GM19035 (cell line): ENCODE results near the gene TNIK.

Experiments used
- ATAC-seq: cut with Tn5 transposase; IDR thresholded peaks from one replicate; pipeline ENCODE4 v1.9.1; 2021; ENCODE audit not compliant: unreplicated experiment

The TNIK gene

DNA sequence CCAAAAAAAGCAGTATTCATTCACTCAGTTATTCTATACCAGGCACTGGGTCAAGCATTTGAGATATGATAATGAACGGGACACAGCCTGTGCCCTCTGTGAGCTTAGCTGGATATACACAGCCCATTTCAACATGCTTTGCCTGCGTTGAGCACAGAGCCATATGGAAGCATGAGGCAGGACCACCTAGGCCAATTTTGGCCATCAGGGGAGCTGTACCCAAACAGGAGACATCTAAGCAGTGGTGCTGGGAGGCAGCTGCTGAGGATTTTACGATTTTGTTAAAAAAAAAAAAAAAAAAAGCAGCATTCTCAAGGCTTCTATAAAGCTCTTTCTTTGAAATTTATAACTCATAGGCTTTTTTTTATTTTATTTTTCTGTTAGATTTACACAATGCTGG is 346.5 kb downstream of the TNIK start:
- no peak for ATAC-seq

DNA sequence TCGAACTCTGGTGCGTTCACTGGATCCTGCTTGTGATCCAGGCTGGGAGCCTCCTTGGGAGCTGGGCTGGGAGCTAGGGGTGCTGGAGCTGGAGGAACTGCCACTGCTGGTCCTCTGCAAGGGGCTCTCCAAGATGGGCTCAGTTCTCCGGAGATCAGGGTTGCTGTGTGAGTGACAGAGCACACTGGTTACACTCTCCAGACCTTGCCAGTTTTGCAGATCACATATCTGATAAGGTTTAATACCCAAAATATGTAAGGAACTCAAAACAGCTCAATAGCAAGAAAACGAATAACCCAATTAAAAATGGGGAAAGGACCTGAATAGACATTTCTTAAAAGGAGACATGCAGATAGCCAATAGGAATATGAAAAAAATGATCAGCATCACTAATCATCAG is 349.5 kb downstream of the TNIK start:
- ATAC-seq, result no peak

DNA sequence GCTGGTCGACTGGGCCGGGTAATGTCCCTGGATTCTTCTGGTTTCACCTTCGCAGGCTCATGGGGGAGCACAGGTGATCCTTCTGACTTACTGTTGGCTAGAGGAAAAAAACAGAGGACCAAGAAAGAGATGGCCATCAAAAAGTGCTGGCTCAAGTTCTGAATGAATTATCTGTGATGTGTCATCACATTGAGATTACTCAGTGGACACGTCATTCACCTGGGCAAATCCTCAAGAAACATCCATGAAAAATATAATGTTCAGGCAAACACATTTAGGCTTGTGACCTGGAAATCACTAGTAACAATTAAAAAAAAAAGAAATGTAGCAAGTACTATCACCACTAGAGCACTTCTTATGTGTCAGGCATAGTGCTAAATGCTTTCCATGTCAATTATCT is 352.1 kb downstream of the TNIK start:
- ATAC-seq, result no peak

DNA sequence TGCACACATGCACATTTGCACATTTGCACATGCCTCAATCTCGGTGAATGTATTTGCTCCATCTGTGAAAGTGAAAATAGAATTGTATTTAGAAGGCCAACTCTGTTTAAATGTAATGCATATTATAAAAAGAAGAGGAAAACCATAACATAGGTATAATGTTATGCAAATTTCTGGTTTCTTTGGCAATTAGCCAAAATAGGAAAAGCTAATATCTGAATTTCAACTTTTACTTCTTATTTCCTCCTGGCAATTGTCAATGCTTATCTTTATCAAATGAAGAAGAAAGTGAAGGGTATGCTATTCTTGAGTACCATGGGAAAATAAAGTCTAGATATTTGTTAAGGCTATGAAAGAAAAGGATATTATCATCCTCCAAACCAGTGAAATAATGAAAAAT is 357.0 kb downstream of the TNIK start:
- no peak for ATAC-seq

DNA sequence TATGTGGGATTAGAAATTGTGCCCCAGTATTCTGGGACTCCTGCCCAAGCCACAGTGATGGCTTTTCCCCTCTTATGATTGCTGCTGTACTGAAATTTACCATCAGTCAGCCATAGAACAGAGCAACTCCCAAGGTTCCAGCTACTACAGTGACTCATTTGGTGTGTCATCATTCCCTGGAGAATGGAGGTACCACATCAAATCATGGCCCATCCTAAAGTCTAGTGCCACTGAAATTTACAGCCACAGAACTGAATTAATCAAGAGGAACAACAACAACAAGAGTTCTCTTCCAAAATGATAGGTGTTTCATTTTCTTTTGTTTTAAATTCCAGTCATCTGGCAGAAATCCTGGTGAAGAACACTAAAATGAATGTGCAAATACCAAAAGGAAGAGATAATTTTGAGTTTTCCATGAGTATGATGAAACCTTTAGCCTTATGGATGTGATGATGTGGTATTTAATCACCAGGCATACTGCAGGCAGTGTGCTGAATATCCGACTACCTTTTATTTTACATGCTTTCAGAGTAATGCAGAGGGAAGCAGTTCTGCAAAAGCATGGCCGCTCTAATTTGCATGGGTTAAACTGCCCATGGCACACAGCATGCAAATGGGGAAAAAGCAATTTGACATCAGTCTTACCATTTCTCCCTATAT is 358.1 kb downstream of the TNIK start:
- no peak for ATAC-seq

DNA sequence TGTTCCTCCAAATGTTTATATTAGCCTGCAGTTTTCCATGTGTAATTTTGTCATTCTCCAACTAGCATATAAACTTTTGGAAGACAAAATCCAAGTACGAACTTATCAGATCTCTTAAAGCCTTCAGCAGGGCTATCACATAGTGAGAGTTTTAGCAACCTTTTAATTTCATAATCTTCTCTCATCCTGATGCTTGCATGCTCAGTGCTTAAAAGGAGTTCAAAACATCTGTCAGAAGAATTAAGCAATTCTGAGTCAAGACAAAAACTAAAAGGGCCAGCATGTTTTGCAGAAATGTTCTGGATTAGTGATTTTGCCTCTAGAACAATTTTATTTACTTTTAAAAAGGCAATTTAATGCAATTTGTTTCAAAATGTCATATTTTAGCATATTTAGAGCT is 360.3 kb downstream of the TNIK start:
- no peak for ATAC-seq

DNA sequence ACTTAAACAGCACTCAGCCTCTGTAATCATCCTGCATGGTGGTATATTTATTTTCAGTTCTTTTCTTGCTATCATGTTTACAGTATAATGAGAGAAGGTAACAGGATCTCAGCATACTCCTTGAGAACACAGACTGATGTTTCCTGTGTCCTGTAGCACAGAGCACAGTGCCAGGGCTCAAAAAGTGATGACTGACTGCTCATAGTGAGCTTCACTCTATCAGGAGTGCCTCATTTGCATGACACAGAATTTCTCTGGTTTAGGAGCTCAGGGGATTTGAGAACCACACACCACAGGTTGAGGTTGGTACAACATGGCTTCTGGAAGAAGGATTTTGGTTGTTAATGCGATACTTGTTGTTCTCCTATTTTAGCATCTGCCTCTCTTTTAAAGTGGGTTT is 365.1 kb downstream of the TNIK start:
- no peak for ATAC-seq

DNA sequence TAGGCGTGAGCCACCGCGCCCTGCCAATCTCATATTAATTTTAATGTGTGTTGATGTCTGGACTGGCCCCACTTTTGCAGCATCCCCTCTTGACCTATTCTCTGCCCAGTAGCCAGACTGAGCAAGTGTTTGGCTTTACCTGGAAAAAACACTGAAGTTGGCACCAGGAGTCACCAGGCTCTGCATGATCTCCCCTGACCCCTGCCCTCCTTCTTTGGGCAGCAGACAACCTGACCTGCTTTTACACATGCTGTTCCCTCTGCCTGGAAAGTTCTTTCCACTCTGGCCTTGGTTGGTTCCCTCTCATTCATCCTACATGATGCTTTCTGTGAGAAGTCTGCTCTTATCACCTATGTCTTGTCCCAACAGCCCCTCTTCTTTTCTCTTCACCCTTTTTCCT is 365.8 kb downstream of the TNIK start:
- no peak for ATAC-seq

DNA sequence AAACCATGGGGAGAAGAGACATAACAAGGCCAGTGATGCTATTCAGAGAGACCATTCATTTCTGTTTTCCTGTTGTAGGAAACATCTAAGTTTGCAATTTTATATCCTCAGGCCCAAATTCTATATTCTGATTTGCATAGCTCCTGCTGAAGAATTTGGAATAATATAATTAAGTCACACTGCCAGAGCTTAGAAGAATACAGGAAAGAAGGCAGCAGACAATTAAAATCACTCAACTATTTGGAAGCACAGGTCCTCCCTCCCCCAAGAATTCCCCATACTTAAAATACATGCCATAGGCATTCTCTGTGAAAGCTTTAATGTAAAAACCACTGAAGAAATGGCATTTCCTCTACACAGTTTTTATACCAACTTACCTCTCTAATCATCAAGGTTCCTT is 366.7 kb downstream of the TNIK start:
- no peak for ATAC-seq

DNA sequence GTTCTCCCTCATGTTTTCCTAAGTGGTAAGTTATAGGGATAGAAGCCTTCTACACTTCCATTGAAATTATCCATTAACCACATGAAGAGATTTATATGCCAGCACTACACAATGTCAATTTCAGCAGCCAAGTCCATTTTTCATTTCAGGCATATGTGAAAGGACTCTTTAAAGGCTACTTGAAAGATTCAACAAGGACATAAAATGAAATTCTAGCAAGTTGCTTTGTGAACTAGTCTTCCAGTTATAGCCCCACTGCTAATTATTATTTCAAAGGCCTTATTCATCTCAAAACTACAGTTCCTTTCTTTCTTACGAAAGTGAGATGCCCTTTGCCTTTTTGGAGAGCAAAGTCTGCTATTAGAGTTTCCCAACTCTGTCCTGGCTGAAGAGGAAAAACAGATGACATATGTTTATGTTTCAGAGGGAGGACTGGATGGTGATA is 367.7 kb downstream of the TNIK start:
- no peak for ATAC-seq

DNA sequence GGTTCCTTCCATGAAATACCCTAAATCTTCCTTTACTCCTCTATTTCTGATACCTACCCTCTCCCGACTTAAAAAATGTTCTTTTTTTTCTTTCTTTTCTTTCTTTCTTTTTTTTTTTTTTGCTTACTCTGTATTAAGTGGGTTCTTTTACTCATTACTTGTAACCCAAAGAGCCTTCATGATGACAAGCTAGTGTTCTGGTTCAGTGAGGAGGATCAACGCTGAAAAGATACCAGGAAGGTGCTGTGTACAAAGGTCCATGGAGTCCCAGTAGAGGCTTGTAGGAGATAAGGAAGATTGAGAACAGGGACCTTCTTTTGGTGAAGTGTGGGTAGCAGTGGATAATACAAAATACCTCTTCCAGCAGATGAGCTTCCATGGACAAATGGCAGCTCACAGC is 369.9 kb downstream of the TNIK start:
- ATAC-seq, result no peak

DNA sequence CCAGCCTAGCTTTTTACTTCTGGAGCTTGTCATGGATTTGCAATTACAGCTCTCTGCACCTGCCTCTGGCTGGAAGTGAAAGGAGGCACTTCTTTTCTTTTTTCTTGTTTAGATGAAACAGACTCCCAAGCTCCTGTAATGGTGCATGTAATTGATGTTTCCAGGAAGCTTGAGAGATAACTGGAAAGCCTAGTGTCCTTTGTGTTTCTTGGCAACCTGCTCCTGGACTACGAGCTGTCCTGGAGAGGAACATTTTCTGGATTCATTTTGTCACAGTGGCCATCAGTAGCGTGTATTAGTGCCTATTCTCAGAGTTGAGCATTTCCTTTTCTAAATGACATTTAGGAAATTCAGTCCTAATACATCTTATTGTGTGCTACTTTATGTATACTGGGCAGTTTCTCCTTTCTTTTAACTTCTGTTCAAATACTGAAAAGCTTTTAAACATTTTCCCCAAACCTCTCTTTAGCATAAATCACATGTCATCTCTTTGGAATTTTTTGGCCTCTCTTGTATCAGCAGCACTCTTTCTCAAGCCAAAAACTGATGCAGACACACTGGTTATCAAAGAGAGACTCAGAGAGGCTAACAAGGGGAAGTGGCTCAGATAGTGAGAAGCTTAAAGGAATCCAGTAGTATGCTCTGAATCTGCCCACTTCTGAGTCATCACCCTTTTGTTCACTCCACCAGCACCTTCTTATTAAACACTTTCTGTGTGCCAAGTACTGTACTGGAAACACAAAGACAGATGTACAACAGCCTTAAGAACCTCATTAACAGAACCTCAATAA is 371.0 kb downstream of the TNIK start:
- ATAC-seq, result no peak

DNA sequence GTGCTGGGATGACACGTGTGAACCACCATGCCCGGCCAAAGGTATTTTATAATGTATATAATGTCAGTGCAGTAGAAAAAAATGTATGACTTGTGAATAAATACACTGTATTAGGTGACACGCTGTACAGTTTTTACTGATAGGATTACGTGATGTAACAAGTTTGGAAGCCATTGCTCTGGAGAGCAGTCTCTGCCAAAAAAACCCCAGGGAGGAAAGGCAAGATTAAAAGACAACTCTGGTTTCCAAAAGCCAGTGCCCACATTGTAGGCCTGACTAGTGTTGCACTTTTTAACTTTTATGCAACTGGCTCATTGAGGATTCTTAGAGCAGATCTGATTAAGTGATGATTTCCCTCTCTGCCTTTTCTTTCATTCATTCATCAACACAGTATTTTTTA is 371.7 kb downstream of the TNIK start:
- no peak for ATAC-seq

DNA sequence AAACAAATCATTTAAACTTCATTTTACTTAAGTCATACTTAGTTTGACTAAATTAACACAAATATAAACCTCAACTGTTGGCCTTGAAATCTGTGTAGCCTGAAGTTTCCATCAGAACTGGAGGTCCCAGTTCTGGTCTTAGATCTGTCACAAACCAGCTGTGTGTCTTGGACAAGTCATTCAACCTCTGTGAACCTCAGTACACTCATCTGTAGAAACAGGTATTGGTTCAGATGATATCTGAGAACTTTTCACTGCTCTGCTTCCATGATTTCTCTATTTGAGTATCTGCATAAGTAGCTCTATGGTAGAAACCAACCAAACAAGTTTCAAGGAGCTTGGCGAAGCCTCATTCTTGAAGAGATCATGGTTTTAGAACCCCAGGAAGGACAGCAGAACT is 373.3 kb downstream of the TNIK start:
- ATAC-seq, result no peak

DNA sequence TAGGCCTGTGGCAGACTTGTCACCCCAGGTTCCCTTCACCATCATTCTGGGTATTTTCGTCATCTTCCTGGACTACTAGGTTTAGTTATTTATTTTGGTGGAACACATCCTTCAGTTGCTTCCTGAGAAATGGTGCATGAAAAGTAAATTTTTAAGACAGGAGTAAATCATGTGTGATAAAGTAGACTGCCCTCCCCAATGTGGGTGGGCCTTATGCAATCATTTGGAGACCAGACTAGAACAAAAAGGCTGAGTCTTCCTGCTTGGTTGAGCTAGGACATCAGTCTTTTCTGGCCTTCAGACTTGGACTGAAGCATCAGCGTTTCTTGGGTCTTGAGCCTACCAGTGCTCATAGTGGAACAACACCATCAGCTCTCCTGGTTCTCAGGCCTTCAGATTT is 382.9 kb downstream of the TNIK start:
- ATAC-seq, result no peak

DNA sequence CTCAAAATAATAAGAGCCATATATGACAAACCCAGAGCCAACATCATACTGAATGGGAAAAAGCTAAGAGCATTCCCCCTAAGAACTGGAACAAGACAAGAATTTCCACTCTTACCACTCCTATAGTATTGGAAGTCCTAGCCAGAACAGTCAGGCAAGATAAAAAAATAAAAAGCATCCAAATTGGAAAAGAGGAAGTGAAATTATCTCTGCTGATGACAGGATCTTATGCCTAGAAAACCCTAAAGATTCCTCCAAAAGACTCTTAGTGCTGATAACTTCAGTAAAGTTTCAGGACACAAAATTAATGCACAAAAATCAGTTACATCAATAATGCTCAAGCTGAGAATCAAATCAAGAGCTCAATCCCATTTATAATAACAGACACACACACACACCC is 387.8 kb downstream of the TNIK start:
- no peak for ATAC-seq

DNA sequence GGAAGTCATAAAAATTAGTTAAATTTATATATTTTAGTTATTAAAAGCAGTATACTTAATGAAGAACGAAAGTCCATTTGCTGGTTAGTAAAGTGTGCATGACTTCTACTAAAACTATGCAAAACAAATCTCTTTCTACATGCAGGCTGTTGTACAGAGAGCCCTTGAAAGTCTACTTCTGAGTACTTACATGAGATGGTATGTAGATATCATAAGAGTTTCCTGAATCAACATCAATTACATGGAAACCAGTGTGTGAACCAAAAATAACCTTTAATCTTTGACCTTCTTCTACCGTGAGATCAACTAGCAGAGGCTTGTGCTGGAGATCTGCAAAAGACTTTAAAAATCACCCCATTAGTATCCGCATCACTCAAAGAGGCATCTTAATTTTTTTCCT is 391.5 kb downstream of the TNIK start:
- no peak for ATAC-seq

DNA sequence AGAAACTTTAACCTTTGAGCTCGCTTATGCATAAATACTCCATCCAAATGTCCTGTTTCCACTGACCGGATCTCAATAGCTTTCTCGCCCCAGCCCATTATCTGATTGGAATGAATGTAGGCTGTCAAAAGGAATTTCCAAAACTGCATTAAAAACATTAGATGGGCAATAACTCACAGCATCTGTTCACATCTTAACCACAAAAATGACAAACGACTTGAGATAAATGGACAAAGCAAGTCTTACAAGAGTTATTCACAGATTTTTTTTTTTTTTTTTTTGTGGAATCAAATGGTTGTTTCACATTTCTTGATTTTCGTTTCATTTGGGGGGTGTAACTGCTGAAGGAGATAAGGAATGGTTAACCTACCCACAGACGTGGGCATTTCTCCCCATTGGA is 394.0 kb downstream of the TNIK start:
- no peak for ATAC-seq

DNA sequence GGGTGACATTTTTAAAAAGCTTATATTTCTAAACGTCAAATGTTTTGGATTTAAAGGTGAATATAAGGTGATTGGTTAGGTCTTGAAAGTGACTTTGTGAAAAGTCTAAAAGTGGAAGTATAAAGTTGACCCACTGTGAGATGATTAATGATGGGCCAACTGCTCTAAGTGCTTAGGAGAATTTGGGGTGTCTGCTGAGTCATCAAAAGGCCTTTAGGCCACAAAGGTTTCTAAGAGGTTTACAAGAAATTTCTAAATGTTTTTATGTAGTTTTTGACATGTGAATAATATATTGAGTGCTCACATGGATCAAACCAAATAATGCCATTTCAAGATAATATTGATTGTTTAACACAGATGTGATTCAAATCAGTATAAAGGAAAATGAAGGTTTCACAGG is 394.5 kb downstream of the TNIK start:
- ATAC-seq, result no peak

DNA sequence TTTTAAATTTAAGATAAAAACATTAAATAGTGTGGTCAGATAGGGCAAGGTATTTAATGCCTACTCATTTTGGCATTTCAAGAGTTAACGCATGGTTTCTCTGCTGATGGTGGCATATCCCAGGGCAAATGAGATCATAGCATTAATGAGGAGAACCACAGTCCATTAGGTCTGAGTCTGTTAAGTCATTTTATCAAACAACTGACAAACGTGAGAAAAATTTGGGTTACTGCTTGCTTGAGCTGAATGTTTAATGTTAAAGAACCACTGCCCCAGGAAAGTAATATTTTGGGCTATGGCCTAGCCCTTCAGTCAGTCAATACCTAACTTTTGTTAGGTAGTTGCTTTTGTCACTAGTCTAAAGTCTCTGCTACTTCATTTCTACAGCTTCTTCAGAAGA is 395.7 kb downstream of the TNIK start:
- ATAC-seq, result no peak

DNA sequence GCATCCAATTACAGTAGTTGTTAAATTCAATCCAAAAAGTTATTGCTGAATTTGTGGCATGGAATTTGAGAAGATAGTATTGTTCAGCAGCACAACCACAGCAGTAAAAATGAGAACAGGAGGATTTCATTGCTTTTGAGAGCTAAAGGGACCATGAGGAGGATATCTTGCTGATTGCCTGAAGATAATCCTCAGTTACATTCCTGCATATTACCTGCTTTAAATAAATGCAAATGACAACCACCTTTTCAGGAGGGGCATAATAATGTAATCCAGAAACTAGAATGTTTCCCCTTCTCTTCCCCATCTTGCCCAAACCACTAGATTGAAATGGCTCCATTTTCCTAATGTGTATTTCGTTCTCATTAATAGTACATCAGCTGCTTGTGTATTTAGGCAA is 398.5 kb downstream of the TNIK start:
- no peak for ATAC-seq

DNA sequence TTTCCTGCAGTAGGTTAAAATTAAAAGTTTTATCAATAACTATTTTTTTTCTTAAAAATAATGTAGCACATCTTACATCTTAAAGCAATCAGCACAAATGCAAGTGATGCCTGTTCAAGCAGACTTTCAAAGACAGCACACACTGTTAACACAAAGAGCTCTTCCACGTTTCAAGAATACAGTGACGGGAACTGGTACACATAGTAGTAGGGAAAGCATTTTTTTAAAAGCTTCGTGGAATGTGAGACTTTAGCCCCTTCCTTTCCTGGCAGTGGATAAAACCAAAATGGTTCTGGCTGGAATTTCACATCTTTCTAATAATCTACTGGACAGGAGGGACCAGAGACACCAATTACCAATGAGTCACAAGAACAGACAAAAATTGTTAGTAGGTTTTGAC is 400.2 kb downstream of the TNIK start:
- no peak for ATAC-seq
